HG02943 (cell line): Measurements from ENCODE around the gene SH3PXD2A.

Source experiments
- ATAC-seq: cut with Tn5 transposase; IDR thresholded peaks from one replicate; pipeline ENCODE4 v1.9.1; 2021; ENCODE audit warnings: mild to moderate bottlenecking, low read depth, moderate library complexity; ENCODE audit not compliant: unreplicated experiment

SH3PXD2A gene

DNA sequence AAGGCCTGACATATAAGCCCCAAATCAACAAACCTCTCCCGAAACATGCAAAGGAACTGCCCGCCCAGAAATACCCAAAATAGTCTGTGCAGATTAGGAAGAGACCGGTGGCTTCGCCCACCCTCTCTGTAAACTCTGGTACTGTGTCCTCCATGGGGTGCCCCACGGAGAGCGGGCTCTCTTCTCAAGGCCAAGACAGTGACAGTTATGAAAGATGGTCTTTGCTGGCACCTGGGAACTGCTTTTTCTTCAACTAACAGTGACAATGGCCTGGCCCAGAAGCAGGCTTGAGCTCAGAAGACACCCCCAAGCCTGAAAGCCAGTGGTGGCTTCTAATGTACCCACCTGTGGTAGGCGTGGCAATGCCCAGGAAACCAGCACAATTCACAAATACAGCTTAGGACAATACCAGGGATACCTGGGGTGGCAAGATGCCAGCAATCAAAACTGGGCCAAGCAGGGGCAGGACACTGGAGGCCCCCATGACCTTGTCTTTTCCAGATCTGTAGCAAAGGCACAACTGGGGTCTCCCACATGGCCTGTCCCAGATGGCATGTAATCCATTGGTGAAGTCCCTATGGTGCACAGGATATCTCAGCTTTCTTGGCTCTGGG is 254.3 kb downstream of the SH3PXD2A start:
- no peak for ATAC-seq

DNA sequence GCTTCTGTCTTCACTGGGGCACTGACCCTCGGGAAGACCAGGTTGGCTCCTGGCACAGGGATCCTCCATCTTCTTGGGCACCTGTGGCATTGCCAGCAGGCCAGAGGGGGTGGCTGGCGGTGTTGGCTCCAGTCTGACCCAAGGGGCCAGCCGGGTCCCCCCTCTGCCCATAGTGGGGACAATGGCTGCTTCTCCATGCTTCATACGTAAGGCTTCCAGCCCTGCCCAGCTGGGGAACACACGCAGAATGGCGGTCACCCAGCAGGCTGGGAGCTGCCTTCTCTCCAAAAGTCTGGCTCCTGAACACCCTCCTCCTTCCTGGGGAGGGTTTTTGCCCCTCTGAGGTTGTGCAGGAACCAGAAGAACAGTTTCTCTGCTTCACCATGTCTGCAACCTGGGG is 255.1 kb downstream of the SH3PXD2A start:
- no peak for ATAC-seq

DNA sequence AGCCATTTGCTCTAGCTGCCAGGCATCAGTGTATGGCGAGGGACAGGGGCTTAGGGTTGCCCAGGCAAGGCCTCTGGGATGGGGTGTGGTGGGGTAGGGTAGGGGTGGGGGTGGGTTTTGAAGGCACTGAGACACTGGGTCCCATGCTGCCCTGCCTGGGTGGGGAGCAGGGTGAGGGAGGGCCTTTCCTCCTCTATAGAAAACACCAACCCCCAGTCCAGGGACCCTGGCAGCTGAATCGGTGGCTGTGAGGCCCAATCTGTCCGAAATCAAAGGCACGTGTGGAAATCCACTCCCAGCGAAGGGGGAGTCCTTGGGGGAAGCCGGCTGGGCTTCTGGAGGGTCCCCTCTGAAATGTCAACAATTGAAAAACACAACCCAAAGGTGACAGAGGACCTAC is 255.5 kb downstream of the SH3PXD2A start:
- no peak for ATAC-seq

DNA sequence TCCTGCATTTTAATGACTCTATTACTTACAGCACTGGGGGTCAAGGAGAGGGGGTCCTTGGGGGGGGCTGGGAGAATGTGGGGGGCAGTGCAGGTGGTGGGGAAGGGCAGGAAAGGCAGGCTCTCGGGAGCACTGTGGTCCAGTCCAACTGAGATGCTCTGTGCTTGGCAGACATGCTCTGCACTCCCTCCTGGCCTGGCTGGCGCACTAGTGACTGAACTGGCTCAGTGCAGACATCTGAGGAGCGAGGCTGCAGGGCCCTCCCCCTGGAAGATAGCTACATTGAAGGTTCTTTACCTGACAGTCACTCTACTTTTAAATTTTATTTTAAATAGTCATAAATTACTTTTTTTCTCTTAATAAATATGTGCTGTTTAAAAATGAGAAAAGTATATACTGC is 256.2 kb downstream of the SH3PXD2A start:
- ATAC-seq = no peak

- ATAC-seq = no peak
Observed at GRCh38 chr10:103598654-103599115, 256.7 kb downstream of the SH3PXD2A start.

DNA sequence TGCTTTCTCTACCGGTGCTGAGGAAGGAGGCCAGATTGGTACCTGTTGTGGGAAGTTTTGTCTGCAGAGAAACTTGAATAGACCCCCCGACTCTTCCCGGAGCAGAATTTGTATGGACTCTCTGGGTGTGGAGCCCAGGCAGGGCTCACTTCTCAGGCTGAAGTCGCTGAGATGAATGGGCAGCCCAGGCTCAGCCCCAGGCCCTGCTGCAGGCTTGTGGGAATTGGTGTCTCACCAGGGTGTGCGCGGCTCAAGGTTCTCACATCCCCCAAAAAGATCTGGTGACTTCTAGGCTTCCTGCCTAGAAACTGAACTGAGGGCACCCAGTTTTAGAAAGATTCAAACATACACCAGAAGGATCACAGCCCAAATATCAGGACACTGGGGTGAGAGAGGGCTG is 258.4 kb downstream of the SH3PXD2A start:
- no peak for ATAC-seq

GRCh38 chr10:103595933-103596726 is 259.2 kb downstream of the SH3PXD2A start:
- no peak for ATAC-seq

DNA sequence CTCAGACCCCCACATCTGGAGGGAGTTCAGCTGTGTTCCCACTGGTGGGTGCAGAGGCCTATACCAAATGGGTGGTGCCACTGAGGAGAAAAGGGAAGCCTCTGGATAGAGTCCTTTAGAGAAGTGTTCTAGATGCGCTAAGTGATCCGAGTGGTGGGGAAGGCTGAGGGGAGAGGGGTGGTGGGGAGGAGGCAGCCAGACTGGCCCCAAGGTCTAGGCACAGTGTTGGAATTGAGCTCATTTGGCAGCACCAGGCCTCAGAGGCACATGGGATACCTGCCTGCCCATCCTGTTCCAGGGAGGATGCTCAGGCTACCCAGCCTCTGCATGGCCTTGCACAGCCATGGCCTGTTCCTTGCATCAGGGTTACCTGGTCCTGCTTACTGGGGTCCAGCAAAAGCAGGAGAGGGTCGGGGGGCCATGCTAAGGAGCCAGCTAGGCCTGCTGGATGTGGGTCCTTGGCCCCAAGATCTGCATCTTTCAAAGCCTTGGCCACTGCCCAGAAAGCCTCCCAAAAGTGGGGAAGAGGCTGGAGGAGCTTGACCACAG is 262.3 kb downstream of the SH3PXD2A start:
- ATAC-seq = no peak

DNA sequence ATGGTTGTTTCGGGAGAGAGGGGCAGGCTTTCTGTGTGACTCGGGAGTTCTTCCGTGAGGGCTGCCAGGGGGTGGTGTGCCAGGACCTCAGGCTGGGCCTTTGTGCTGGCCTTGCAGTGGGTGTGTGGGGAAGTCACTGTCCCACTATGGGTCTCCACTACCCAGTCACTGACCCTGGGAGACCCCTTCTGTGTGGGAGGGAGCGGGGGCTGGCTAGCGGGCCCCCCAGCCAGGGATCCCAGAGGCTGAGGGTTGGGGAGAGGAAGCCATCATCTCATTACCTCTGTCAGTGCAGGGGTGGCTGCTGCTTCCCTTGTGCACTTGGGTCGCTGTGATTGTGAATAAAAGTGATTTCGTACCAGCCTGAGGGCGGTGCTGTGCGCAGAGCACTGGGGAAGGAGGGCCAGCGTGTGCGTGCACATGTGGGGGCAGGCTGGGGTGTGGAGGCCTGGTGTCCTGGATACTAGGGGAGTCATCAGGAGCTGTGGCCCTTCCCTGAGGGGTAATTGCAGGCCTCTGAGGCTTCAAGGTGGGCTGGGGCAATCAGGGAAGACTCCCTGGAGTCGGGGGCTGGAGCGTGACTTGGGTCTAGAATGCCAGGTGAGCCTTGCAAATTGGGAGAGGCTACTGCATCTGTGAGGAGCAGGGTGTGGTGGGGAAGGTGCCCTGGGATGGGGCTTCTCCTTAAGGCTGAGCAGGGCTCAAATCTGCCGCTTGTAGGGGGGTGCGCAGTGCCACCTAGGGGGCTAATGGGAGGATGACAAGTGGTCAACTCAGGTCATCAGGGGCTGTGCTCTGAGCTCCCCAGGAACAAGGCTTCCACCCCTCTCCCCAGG is 263.0 kb downstream of the SH3PXD2A start:
- ATAC-seq = no peak

- no peak for ATAC-seq
Observed at GRCh38 chr10:103590744-103591291, 264.6 kb downstream of the SH3PXD2A start.

DNA sequence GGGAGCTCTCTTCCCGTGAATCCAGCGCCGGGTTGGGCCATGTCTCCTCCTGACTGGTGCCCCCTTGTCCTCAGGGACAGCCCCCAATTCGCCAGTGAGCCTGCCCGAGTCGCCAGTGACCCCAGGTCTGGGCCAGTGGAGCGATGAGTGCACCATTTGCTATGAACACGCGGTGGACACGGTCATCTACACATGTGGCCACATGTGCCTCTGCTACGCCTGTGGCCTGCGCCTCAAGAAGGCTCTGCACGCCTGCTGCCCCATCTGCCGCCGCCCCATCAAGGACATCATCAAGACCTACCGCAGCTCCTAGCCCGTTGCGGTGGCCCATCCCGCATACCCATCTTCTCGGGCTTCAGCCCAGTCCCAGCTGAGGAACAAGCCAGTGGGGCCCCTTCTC is 265.3 kb downstream of the SH3PXD2A start:
- ATAC-seq = no peak

DNA sequence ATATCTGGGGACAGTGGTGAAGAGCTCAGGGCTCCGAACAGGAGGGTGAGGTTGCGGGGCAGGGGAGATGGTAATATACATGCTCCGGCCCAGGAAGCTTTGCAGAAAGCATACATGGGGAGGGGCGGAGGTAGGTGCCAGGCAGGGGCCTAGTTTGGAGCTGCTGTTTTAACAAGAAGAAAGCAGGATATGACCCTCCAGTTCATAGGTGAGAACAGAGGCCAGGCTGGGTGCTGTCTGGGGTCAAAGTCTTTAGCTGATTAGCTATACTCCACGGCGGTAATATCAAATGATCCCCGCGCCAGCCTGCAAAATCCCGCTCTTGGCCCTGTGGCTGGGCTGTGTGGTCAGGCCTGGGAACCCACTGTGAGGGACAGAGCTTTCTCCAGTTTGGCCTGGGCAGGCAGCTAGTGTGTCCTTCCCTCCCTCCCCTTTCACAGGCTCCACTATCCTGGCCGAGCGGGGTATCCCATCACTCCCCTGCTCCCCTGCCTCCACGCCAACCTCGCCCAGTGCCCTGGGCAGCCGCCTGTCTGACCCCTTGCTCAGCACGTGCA is 266.2 kb downstream of the SH3PXD2A start:
- no peak for ATAC-seq

GRCh38 chr10:103587073-103587472 is 268.3 kb downstream of the SH3PXD2A start:
- ATAC-seq = no peak

DNA sequence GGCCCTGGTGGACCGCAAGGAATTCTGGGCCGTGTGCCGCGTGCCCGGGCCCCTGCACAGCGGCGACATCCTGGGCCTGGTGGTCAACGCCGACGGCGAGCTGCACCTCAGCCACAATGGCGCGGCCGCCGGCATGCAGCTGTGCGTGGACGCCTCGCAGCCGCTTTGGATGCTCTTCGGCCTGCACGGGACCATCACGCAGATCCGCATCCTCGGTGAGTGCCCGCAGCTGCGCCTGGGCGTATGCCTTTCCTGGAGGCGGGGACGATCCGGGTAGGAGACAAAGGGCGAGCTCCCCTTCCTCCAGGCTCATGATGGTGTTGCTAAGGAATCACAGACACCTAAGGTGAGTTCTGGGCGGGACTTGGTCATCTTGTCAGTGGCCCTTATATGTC is 270.4 kb downstream of the SH3PXD2A start:
- ATAC-seq = no peak

- no peak for ATAC-seq
Observed at GRCh38 chr10:103584216-103585010, 271.0 kb downstream of the SH3PXD2A start.

- ATAC-seq = no peak
Observed at GRCh38 chr10:103583871-103584215, 271.5 kb downstream of the SH3PXD2A start.

GRCh38 chr10:103582331-103583123 is 272.8 kb downstream of the SH3PXD2A start:
- ATAC-seq = no peak

DNA sequence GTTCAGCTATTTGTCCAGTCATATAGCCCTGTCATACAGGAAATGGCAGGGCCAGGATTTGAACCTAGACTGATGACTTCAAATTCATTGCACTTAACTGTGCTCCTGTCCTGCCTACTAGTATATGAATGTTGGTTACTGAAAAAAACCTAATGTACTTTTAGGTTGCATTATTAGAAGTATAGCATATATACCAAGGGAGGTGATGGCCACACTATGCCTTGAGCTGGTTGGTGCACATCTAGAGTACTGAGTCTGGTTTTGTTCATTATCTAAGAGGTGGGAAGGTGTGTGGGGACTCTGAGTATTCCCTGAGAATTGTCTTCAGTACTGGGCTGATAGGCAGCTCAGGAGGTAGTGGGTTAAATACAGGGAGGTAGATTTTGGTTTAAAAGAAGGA is 273.9 kb downstream of the SH3PXD2A start:
- ATAC-seq = no peak

GRCh38 chr10:103580430-103580829 is 274.9 kb downstream of the SH3PXD2A start:
- no peak for ATAC-seq
